Epithelial cell of esophagus (primary cell): ENCODE measurements around the gene C2orf42.
"Not testable (repeated sequence)": the region's sequence is repeated elsewhere in the genome, so short reads cannot be mapped to it uniquely, and the experiment has no call there.

Experiments
- DNase-seq: peaks from one replicate; pipeline ENCODE4 v3.0.0; 2010; ENCODE audit warnings: low read depth
- H3K4me3 ChIP-seq: 2 replicates; pipeline ENCODE4 v1.5.1; 2011; ENCODE audit warnings: mild to moderate bottlenecking, low read length, control low read depth
- TF ChIP-seq, protein P1 (sequence below): IDR thresholded peaks from 2 replicates; pipeline ENCODE4 v1.5.1; 2011; ENCODE audit warnings: low read depth, mild to moderate bottlenecking, low read length, control low read depth, inconsistent platforms; ENCODE audit not compliant: insufficient read depth; ENCODE audit errors: missing control alignments

The C2orf42 gene

DNA sequence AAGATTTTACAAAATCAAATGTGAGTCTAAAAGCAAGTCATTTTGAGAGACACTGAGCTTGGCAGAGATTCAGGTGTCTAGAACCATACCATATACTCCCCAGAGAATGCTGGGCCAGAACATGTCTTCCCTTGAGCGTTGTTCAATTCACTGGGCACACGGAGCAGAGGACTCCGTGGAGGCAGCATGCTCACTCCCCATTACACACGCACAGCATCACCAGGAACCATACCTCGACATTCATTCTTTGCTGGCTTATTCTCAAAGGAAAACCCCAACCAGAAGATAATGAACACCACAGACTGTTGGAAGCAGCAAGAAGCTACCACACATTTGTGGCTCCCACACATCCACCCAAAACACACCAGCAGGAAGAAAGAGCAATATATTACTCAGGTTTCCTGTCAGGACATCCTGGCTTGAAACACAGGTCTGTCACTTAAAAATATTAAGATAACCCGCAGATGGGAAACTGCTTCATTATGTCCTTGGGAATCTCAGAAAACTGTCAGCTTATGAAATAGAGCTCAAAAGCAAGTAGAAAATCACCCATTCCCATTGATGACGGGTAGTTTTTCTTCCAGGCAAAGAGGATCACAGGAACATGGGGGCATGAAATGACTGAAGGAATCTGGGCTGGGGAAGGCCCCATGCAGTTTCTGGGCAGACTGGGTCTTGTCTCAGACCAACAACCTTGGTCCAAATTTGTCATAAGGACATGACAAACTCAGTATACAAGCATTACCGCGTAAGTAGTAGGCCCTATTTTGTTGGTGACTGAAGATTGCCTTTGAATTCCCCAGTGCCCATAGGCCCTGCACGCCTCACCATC lies 57.1 kb downstream of the C2orf42 start:
- H3K4me3 ChIP-seq, result no peak overlapping the region
- TF ChIP-seq, protein P1, sequence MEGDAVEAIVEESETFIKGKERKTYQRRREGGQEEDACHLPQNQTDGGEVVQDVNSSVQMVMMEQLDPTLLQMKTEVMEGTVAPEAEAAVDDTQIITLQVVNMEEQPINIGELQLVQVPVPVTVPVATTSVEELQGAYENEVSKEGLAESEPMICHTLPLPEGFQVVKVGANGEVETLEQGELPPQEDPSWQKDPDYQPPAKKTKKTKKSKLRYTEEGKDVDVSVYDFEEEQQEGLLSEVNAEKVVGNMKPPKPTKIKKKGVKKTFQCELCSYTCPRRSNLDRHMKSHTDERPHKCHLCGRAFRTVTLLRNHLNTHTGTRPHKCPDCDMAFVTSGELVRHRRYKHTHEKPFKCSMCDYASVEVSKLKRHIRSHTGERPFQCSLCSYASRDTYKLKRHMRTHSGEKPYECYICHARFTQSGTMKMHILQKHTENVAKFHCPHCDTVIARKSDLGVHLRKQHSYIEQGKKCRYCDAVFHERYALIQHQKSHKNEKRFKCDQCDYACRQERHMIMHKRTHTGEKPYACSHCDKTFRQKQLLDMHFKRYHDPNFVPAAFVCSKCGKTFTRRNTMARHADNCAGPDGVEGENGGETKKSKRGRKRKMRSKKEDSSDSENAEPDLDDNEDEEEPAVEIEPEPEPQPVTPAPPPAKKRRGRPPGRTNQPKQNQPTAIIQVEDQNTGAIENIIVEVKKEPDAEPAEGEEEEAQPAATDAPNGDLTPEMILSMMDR, result no peak
- no peak for DNase-seq

DNA sequence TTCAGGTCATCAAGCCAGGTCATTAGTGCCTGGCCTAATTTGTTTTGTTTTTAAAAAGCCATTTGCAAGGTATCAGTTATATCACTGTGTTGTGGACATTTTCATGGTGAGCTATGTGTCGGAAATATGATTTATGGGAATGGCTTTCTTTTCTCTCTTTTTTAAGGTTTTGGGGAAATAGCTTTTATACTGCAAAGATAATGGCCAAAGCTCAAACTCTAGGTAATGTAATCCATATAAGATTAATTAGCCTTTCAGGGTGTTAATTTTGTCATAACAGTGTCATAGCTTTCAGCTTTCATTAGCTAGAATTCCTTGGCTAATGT lies 57.7 kb downstream of the C2orf42 start:
- DNase-seq, result no peak
- H3K4me3 ChIP-seq, result no peak overlapping the region
- TF ChIP-seq, protein P1, result no peak

DNA sequence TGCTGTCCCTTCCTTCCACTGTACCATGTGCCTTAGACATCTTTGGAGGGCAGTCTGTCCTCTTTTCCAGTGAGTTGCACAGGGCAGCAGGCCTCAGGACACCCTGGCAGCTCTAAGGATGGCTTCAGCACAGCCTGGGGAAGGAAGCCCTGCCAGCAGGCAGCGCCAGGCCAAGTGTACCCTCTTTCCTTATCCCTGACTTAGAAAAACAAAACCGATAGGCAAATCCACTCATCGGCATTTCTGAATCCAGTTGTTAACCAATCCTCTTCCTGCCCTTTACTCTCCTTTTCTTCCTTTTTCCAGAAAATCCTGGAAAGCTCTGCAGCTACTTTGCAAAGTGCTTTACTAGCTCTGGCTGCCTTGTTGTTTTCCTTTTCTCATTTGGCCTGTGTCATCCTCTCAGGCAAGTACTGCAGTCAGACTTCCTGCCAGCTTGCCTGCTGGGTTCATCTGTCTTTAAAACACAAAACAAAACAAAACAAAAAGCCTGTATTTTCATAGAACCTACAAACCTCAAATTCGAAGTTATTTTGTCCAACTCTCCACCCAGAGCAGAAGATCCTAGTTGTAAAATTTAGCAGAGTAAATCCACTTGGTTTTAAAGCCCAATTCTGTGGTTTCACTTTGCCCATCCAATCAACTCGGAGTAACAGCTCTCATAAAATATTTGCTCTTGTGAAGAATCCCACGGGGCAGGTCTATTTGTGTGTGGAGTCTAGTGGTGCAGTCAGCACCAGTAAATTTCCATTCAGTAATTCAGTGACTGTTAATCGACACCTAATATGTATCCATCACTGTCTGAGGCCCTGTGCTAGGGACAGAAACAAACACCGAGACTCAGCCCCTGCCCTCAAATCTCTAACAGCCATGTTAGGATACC lies 58.3 kb downstream of the C2orf42 start:
- TF ChIP-seq, protein P1, result no peak
- no peak overlapping the region for H3K4me3 ChIP-seq
- peak; percentile 44 for DNase-seq

GRCh38 chr2:70131344-70132143 lies 59.3 kb downstream of the C2orf42 start:
- not testable (repeated sequence) for H3K4me3 ChIP-seq, DNase-seq

DNA sequence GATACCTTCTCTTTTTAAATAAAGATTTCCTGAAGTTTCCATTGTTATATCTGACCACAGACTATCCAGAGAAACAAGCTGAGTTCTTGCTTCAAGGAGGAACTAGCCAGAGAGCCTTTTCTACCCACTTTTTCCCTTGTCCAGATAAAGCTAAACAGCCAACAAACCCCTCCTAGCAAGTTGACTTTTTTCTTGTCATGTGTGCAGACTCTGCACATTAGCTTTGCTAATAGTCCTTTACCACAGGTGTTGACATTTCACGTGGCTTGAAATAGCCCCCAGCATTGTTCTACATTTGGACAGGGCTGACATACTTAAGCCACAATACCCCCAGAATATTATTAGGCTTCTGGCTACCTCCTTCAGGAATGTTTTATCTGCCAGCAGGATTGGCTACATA lies 62.8 kb downstream of the C2orf42 start:
- DNase-seq, result no peak
- TF ChIP-seq, protein P1, result no peak
- no peak overlapping the region for H3K4me3 ChIP-seq

GRCh38 chr2:70126413-70126812 lies 64.4 kb downstream of the C2orf42 start:
- no peak overlapping the region for H3K4me3 ChIP-seq
- TF ChIP-seq, protein P1, result no peak
- no peak for DNase-seq

- DNase-seq, result no peak
- H3K4me3 ChIP-seq, result peak overlapping the region; percentile 55
- TF ChIP-seq, protein P1, result no peak
These were observed 65.3 kb downstream of the C2orf42 start for GRCh38 chr2:70125498-70125898.
